Type B pancreatic cell (in vitro differentiated cells): ENCODE data around the gene SF3B1. TPM values are rescaled to one million over a fixed set of nuclear protein-coding genes. Genes with fewer than 3 reads are reported as not detected.
"Not testable (repeated sequence)": the region's sequence is repeated elsewhere in the genome, so short reads cannot be mapped to it uniquely, and the experiment has no call there.

Experiments used
- DNase-seq: peaks from one replicate; pipeline ENCODE4 v3.0.0; 2021; ENCODE audit warnings: mixed read lengths; ENCODE audit not compliant: unreplicated experiment; ENCODE audit errors: extremely low spot score
- H3K27ac Mint-ChIP-seq: 2 replicates; pipeline ENCODE4 v1.8.0; 2021; ENCODE audit warnings: mild to moderate bottlenecking, mixed read lengths
- H3K27me3 Mint-ChIP-seq: 2 replicates; pipeline ENCODE4 v1.8.0; 2021; ENCODE audit warnings: mixed read lengths
- H3K36me3 Mint-ChIP-seq: 2 replicates; pipeline ENCODE4 v1.8.0; 2021; ENCODE audit warnings: mixed read lengths
- H3K4me1 Mint-ChIP-seq: one replicate; pipeline ENCODE4 v1.8.0; 2021; ENCODE audit warnings: mixed read lengths; ENCODE audit not compliant: unreplicated experiment
- H3K4me3 Mint-ChIP-seq: 2 replicates; pipeline ENCODE4 v1.8.0; 2021; ENCODE audit warnings: mild to moderate bottlenecking, mixed read lengths
- H3K9me3 Mint-ChIP-seq: 2 replicates; pipeline ENCODE4 v1.8.0; 2021; ENCODE audit warnings: mixed read lengths
- total RNA-seq: library from RNA; stranded (reverse); gene quantifications from 2 replicates; pipeline ENCODE4 v1.2.1, GENCODE V29; 2021; ENCODE audit warnings: low replicate concordance
- TF ChIP-seq, protein P1 (sequence below): fragments of 200-600 bp; sonication (generic); conservative IDR thresholded peaks from 2 replicates; pipeline ENCODE4 v1.5.0; 2021; ENCODE audit warnings: antibody characterized with exemption, mild to moderate bottlenecking

SF3B1 gene
- total RNA-seq, 1 donor from 2014 or later, result 296 TPM

- no peaks in the 10 kb centered on the region for H3K27me3 Mint-ChIP-seq
- H3K4me3 Mint-ChIP-seq, result no peak overlapping the region
- no peaks in the 10 kb centered on the region for H3K4me1 Mint-ChIP-seq
- TF ChIP-seq, protein P1, sequence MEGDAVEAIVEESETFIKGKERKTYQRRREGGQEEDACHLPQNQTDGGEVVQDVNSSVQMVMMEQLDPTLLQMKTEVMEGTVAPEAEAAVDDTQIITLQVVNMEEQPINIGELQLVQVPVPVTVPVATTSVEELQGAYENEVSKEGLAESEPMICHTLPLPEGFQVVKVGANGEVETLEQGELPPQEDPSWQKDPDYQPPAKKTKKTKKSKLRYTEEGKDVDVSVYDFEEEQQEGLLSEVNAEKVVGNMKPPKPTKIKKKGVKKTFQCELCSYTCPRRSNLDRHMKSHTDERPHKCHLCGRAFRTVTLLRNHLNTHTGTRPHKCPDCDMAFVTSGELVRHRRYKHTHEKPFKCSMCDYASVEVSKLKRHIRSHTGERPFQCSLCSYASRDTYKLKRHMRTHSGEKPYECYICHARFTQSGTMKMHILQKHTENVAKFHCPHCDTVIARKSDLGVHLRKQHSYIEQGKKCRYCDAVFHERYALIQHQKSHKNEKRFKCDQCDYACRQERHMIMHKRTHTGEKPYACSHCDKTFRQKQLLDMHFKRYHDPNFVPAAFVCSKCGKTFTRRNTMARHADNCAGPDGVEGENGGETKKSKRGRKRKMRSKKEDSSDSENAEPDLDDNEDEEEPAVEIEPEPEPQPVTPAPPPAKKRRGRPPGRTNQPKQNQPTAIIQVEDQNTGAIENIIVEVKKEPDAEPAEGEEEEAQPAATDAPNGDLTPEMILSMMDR, result no peak
- DNase-seq, result no peak
- H3K9me3 Mint-ChIP-seq, result no peaks in the 10 kb centered on the region
- no peak overlapping the region for H3K27ac Mint-ChIP-seq
- no peaks in the 10 kb centered on the region for H3K36me3 Mint-ChIP-seq
Measured at GRCh38 chr2:197445746-197446145, 10.9 kb upstream of the SF3B1 start.

- H3K9me3 Mint-ChIP-seq, result no peaks in the 10 kb centered on the region
- no peaks in the 10 kb centered on the region for H3K27me3 Mint-ChIP-seq
- TF ChIP-seq, protein P1, result no peak
- no peak overlapping the region for H3K4me3 Mint-ChIP-seq
- no peak overlapping the region for H3K27ac Mint-ChIP-seq
- H3K4me1 Mint-ChIP-seq, result no peaks in the 10 kb centered on the region
- no peaks in the 10 kb centered on the region for H3K36me3 Mint-ChIP-seq
- no peak for DNase-seq
Measured at GRCh38 chr2:197442857-197443256, 8.0 kb upstream of the SF3B1 start.

DNA sequence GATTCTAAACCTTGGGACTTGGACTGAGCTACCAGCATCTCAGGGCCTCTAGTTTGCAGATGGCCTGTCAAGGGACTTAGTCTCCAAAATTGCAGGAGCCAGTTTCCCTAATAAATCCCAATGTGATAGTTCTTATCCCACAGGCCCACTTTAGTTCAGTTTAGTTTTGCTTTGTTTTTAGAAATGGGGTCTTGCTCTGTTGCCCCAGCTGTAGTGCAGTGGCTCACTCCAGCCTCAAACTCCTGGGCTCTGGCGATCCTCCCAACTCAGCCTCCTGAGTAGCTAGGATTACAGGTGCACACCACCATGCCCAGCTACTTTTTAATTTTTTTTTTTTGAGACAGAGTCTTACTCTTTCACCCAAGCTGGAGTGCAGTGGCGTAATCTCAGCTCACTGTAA is 2.6 kb upstream of the SF3B1 start:
- TF ChIP-seq, protein P1, result no peak
- H3K4me1 Mint-ChIP-seq, result peaks cover 8% of the 10 kb centered on the region
- H3K4me3 Mint-ChIP-seq, result peak overlapping the region; percentile 70
- H3K9me3 Mint-ChIP-seq, result no peaks in the 10 kb centered on the region
- no peaks in the 10 kb centered on the region for H3K36me3 Mint-ChIP-seq
- peak overlapping the region; percentile 56 for H3K27ac Mint-ChIP-seq
- no peak for DNase-seq
- no peaks in the 10 kb centered on the region for H3K27me3 Mint-ChIP-seq

GRCh38 chr2:197435598-197436420 is 981 bp upstream of the SF3B1 start:
- H3K27me3 Mint-ChIP-seq, result no peaks in the 10 kb centered on the region
- H3K4me3 Mint-ChIP-seq, result peak overlapping the region; percentile 92
- no peak for DNase-seq
- TF ChIP-seq, protein P1, result no peak
- H3K9me3 Mint-ChIP-seq, result no peaks in the 10 kb centered on the region
- H3K4me1 Mint-ChIP-seq, result peaks cover 20% of the 10 kb centered on the region
- H3K36me3 Mint-ChIP-seq, result no peaks in the 10 kb centered on the region
- peak overlapping the region; percentile 100 for H3K27ac Mint-ChIP-seq

DNA sequence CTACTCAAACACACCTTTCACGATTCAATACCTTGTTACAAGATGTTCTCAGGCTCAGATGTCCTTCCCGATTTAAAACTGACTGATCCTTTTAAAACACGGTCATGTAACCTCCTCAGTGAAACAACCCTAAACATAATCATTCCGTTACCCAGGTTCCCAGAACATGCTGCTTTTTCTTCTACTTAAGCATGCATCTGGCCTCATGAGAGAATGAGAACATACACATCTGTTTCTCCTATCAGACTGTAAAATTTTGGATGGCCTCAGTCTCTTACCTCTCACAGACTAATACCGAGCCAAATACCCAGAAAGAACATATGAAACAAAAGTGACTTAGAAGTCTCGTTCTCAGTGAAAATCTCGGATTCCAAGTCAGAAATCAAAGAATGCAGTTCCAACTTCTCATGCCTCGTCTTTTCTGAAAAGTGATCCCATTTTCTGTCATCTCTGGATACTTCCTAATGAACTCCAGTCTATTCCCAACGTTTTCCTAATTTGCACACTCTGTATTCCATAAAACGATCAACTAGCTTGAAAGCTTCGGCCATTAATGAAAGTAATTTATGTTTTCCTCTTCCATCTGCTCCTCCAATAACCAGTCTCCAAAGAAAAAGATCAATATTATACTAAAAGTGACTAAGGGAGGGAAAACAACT is 919 bp downstream of the SF3B1 start:
- no peak for DNase-seq
- Mint-ChIP-seq H3K9me3 (no peaks in the 10 kb centered on the region), H3K27ac (peak overlapping the region; percentile 100), H3K4me1 (peaks cover 35% of the 10 kb centered on the region), H3K27me3 (no peaks in the 10 kb centered on the region), H3K4me3 (peak overlapping the region; percentile 92), H3K36me3 (peaks cover 7% of the 10 kb centered on the region)
- TF ChIP-seq, protein P1, result no peak

DNA sequence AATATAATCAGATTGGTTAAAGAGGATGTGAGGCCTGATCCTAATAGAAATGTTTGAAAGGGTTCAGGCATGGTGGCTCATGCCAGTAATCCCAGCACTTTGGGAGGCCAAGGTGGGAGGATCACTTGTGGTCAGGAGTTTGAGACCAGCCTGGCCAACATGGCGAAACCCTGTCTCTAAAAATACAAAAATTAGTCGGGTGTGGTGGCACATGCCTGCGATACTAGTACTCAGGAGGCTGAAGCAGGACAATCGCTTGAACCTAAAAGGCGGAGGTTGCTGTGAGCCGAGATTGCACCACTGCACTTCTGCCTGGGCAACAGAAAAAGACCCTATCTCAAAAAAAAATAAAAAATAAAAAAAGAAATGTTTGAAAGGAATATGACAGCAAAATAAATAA is 2.3 kb downstream of the SF3B1 start:
- H3K27me3 Mint-ChIP-seq, H3K36me3 Mint-ChIP-seq, DNase-seq, H3K9me3 Mint-ChIP-seq: not testable (repeated sequence)
- Mint-ChIP-seq H3K4me1 (peaks cover 37% of the 10 kb centered on the region), H3K27ac (peak overlapping the region; percentile 58), H3K4me3 (peak overlapping the region; percentile 92)
